ENCODE measurements around the gene SCN5A.

Gene SCN5A

DNA sequence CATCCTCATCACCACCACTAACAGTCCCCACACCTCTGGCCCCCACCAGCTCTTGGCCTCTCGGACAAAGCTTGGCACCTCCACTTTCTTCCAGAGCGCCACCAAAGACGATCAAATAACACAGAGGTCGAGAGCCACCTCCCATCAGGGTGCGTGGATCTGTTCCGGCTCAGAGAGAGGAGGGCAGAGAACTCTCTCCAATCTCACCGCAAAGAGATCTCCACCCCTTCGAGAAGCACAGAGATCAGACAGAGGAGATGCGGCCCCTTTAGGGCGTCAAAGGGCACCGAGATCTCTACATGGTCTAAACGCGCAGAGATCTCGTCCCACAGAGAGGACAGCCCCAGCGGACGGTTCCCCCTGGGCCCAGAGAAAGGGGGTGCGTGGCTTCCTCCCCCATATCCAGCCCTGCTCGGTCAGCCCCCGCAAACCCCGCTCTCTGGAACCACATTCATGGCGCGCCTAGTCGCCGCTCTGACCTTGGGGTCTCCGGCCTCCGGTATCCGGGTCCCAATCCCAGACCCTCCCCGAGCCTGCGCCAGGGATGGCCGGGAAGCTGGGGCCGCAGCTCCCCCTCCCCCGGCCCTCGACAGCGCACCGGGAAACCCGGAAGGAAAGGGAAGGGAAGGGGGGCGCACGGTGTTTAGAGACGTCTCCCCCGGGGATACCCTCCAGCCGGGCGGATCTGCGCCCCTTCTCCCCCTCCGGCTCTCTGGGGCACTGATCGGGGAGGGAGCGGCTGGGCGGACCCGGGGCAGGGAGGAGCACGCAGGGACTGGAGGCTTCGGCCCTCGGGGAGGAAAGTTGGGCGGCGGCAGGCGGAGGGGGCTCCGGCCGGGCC lies 608 bp downstream of the SCN5A start:
- in situ Hi-C loops (cut with MboI; ENCODE audit: low sequenced_read_pairs, unreplicated experiment) = no loop called here
- peak; percentile 36 for DNase-seq (ENCODE audit: low spot score)
- TF ChIP-seq, protein P1, sequence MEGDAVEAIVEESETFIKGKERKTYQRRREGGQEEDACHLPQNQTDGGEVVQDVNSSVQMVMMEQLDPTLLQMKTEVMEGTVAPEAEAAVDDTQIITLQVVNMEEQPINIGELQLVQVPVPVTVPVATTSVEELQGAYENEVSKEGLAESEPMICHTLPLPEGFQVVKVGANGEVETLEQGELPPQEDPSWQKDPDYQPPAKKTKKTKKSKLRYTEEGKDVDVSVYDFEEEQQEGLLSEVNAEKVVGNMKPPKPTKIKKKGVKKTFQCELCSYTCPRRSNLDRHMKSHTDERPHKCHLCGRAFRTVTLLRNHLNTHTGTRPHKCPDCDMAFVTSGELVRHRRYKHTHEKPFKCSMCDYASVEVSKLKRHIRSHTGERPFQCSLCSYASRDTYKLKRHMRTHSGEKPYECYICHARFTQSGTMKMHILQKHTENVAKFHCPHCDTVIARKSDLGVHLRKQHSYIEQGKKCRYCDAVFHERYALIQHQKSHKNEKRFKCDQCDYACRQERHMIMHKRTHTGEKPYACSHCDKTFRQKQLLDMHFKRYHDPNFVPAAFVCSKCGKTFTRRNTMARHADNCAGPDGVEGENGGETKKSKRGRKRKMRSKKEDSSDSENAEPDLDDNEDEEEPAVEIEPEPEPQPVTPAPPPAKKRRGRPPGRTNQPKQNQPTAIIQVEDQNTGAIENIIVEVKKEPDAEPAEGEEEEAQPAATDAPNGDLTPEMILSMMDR (IDR thresholded peaks at IDR 0.05; ENCODE audit: borderline replicate concordance, control extremely low read depth, extremely low read depth, insufficient read depth, missing control alignments) = no peak

DNA sequence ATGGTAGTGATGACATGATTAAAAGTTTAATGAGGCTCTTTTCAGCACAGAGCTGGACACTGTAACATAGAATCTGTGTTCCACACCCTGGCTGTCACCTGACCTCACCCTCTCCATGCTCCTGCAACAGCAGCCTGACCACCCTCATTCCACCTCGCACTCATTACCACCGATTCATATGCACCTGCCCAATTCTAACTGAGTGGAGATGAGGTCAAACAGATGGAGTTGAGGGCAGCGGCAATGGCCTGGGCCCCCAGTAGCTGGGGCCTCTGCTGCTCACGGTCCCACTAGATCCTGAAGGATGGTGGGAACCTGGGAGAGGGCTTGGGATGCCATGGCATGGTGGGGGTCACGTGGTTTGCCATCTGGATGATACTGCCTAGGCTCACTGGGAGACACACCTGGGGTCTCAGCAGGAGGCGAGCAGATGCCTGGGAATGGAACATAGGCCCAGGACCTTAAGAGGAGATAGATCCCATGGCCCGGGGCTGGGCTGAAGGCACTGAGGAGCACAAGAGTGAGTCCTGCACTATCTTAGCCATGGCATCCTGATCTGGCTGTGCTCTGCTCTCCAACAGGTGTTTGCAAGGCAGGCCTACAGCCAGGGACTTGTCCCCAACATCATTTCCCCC lies 1.3 kb downstream of the SCN5A start:
- in situ Hi-C loops (cut with MboI; ENCODE audit: low sequenced_read_pairs, unreplicated experiment) = no loop called here
- peak; percentile 18 for DNase-seq (ENCODE audit: low spot score)
- TF ChIP-seq, protein P1 (IDR thresholded peaks at IDR 0.05; ENCODE audit: borderline replicate concordance, control extremely low read depth, extremely low read depth, insufficient read depth, missing control alignments) = no peak

DNA sequence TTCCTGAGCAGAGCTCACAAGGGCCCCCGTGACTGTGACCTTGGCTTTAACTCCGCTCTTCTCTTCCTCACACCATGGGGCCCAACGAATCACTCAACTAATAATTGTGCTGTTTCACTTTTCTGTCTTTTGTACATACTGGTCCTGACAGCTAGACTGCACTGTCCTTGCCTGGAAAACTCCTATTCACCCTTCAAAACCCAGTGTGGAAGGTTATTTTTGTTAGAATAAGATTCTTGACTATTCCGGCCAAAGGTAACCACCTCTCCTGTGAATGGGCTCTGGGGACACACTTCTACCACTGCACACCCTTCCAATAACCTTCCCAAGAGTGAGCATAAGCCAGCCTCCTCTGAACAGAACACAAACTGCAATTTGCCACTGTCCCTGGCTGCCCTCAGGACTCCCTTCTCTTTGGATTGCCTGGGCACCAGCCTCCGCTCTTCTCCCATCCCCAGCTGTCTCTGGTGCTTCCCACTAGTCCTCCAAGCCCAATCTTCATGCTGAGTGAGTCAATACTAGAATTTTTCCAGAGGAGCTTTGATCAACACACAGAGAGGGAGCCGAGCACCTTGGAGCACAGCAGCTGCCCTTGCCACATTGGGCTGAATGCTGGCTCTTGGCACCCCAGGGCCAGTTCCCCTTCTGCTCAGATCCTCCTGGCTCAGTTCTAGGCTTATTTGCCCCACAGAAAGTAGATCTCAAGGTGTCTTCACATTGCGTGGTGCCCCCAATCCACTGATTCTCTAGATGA lies 2.1 kb downstream of the SCN5A start:
- in situ Hi-C loops (cut with MboI; ENCODE audit: low sequenced_read_pairs, unreplicated experiment) = no loop called here
- TF ChIP-seq, protein P1 (IDR thresholded peaks at IDR 0.05; ENCODE audit: borderline replicate concordance, control extremely low read depth, extremely low read depth, insufficient read depth, missing control alignments) = no peak
- DNase-seq (ENCODE audit: low spot score) = peak; percentile 10

DNA sequence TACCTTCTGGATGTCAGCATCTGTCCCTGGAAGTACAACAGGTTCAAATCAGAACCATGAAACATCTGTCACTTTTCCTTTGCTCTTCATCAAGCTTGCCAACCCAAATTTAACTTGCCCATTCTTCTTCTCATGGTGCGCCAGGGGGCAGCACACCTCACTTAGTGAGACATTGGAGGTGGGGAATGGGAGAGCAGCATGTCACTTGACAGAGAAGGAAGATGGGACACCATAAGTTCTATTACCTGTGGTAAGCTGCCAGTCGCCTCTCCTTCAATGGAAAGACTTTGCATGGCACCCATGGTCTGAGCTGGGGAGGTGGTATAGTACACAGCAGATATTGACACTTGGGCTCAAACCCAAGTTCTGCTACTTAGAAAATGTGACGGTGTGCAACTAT lies 2.9 kb downstream of the SCN5A start:
- in situ Hi-C loops (cut with MboI; ENCODE audit: low sequenced_read_pairs, unreplicated experiment) = no loop called here
- TF ChIP-seq, protein P1 (IDR thresholded peaks at IDR 0.05; ENCODE audit: borderline replicate concordance, control extremely low read depth, extremely low read depth, insufficient read depth, missing control alignments) = peak; percentile 49
- DNase-seq (ENCODE audit: low spot score) = peak; percentile 63

DNA sequence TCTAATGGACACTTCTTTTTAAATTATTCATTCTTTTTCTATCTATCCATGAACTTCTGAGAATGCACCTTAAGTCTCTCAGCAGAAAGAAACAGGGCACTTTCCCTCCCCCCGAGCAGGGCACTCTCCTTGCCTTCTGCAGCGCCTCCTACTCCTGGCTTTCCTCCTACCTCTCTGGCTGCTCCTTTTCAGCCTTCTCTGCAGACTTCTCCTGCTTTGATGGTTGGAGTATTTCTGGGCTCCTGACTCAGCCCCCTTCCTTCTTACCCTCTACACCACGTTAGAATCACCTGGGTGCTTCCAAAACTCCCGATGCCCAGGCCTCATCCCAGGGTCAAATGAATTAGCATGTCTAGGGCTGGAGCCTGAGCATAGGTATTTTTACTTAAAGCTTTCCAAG lies 3.4 kb downstream of the SCN5A start:
- in situ Hi-C loops (cut with MboI; ENCODE audit: low sequenced_read_pairs, unreplicated experiment) = no loop called here
- DNase-seq (ENCODE audit: low spot score) = peak; percentile 6
- TF ChIP-seq, protein P1 (IDR thresholded peaks at IDR 0.05; ENCODE audit: borderline replicate concordance, control extremely low read depth, extremely low read depth, insufficient read depth, missing control alignments) = no peak

DNA sequence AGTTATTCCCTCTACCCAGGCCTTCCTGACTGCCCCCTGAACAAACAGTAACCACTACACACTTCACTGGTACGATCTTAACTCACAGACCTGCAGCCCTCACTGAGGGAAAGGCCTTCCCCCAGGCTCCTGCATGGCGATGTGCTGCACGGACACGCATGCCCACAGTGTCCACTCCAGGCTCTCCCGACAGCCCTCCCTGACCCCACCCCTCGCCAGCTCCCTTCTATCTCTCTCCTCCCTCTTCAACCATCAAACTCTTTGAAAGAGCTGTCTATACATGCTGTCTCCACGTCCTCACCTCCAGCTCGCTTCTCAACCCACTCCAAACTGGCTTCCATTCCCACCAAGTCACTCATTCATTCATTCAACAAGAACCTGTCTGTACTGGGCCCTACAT lies 3.9 kb downstream of the SCN5A start:
- DNase-seq (ENCODE audit: low spot score) = peak; percentile 12
- in situ Hi-C loops (cut with MboI; ENCODE audit: low sequenced_read_pairs, unreplicated experiment) = no loop called here
- TF ChIP-seq, protein P1 (IDR thresholded peaks at IDR 0.05; ENCODE audit: borderline replicate concordance, control extremely low read depth, extremely low read depth, insufficient read depth, missing control alignments) = no peak

All from GM13976 (cell line).